GM12864 (cell line): ENCODE data around the gene CDC42BPG.

Source experiments
- DNase-seq: peaks from one replicate; pipeline ENCODE4 v3.0.0-alpha.2; 2011; ENCODE audit warnings: low read depth
- H3K4me3 ChIP-seq: 2 replicates; pipeline ENCODE4 v1.5.1; 2011; ENCODE audit warnings: mild to moderate bottlenecking, low read depth, low read length, control low read depth
- CTCF ChIP-seq: IDR thresholded peaks from 2 replicates; pipeline ENCODE4 v1.5.1; 2011; ENCODE audit warnings: low read depth, mild to moderate bottlenecking, moderate library complexity, low read length, control low read depth, inconsistent platforms; ENCODE audit errors: missing control alignments

The CDC42BPG gene

GRCh38 chr11:64801561-64802369, 42.7 kb downstream of the CDC42BPG start:
- H3K4me3 ChIP-seq: peak overlapping the region; percentile 91
- TF ChIP-seq CTCF: no peak
- DNase-seq: no peak

GRCh38 chr11:64801158-64801464, 43.3 kb downstream of the CDC42BPG start:
- H3K4me3 ChIP-seq: peak overlapping the region; percentile 91
- no peak for TF ChIP-seq CTCF

DNA sequence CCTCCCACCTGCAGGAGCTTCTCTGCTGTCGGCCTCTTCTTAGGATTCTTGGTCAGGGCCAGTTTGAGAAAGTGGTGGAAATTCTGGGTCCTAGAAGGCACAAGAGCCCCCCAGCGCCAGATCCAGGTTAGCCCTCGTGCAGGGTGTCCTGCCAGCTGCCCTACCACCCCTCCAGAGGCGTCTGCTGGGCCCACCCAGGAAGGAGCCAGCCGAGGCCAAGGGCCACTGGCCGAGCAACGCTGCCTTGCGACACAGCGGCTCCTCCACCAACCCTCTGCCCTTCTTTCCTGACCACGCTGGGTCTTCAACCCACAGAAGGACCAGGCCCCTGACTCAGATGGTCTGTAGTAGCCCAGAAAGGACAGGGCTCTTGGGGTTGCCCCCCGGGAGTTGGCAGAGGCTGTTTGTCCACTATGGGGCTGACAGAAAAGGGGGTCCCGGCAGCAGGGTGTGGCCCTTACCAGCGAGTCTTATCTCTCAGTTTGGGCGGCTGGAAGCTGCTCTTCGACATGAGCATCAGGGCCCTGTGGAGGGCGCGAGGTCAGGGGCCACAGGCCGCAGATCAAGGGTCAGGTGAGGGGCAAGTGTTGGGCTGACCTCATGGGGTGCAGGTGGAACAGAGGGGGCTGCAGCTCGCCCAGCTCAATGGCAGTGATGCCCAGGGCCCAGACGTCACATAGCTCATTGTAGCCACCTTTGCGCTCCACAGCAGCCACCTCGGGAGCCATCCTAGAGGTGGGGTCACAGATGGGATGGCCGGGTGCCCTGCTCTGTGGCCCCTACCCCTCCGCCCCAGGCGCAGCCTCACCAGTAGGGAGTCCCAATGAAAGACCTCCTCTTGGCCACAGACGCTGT, 43.9 kb downstream of the CDC42BPG start:
- no peak for TF ChIP-seq CTCF
- DNase-seq: no peak
- H3K4me3 ChIP-seq: no peak overlapping the region; the same call in 1 of the 2 replicates

More at GRCh38 chr11:64801158-64801464, 43.3 kb downstream of the CDC42BPG start:
- DNase-seq: no peak

- TF ChIP-seq CTCF: no peak
- no peak overlapping the region for H3K4me3 ChIP-seq
- no peak for DNase-seq
These were observed 44.7 kb downstream of the CDC42BPG start for GRCh38 chr11:64799623-64800302.

- DNase-seq: no peak
- TF ChIP-seq CTCF: no peak
- no peak overlapping the region for H3K4me3 ChIP-seq
These were observed 45.2 kb downstream of the CDC42BPG start for GRCh38 chr11:64799256-64799622.

DNA sequence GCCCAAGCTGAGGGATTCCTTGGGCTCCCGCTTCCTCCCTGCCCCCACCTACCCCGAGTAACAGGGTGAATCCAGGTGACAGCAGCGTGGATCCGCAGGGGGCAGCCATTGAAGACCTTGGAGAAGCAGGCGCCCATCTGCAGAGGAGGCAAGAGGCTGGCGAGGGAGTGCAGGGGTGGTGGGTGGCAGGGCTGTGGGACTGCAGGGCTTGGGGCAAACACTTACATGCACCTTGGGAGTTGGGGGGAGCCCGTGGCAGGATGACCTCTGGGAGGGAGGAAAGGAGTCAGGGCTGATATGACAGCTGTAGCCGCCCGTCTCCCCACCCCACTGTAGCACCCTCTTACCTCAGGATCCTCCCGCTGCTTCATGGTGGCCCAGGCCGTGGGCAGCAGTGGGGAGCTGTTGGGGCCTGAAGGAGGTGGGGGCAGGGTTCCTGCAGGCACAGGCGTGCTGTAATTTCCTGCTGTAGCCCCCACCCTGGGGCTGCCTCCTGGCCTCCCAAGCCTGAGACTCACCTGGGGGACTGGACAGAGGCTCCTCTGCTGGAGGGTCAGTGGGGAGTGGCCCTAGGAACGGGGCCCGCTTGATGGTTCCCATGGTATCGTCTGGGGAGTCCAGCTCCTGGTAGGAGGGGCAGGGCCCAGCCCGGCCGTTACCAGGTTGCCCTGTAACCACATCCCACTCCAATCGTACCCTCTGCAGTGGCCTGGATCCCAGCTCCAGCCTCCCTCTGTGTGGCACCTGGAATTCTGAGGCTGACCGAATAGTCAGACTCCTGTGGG, 47.5 kb downstream of the CDC42BPG start:
- no peak overlapping the region for H3K4me3 ChIP-seq
- no peak for TF ChIP-seq CTCF
- no peak for DNase-seq
